Astrocyte of the spinal cord (primary cell): ENCODE measurements around the gene TAPT1.

Source experiments
- DNase-seq: peaks from one replicate; pipeline ENCODE4 v3.0.0; 2011; ENCODE audit warnings: low read depth, low spot score
- H3K4me3 ChIP-seq: 2 replicates; pipeline ENCODE4 v1.5.1; 2011; ENCODE audit warnings: low read depth, mild to moderate bottlenecking, low read length, moderate library complexity
- CTCF ChIP-seq: IDR thresholded peaks from 2 replicates; pipeline ENCODE4 v1.5.1; 2012; ENCODE audit warnings: low read depth, mild to moderate bottlenecking, low read length, inconsistent platforms
- in situ Hi-C: cut with HindIII; loops from 2 replicates; pipeline ENCODE4 v1.10.0; 2017; ENCODE audit warnings: low sequenced_read_pairs

The TAPT1 gene

GRCh38 chr4:16217300-16218051 lies 8.8 kb downstream of the TAPT1 start:
- in situ Hi-C loops: no loop called here
- H3K4me3 ChIP-seq: no peak overlapping the region
- DNase-seq: no peak
- TF ChIP-seq CTCF: no peak

- DNase-seq: no peak
- no peak for TF ChIP-seq CTCF
- no peak overlapping the region for H3K4me3 ChIP-seq
- in situ Hi-C loops: no loop called here
Observed at GRCh38 chr4:16213121-16213520, 13.2 kb downstream of the TAPT1 start.

GRCh38 chr4:16212138-16212782 lies 14.0 kb downstream of the TAPT1 start:
- DNase-seq: no peak
- no peak overlapping the region for H3K4me3 ChIP-seq
- in situ Hi-C loops: no loop called here
- TF ChIP-seq CTCF: no peak

- no peak for DNase-seq
- H3K4me3 ChIP-seq: no peak overlapping the region
- in situ Hi-C loops: no loop called here
- TF ChIP-seq CTCF: no peak
Observed at GRCh38 chr4:16207409-16207808, 18.9 kb downstream of the TAPT1 start.

- in situ Hi-C loops: no loop called here
- peak; percentile 53 for DNase-seq
- TF ChIP-seq CTCF: no peak
- H3K4me3 ChIP-seq: no peak overlapping the region
Observed at GRCh38 chr4:16206848-16207247, 19.4 kb downstream of the TAPT1 start.

- no peak overlapping the region for H3K4me3 ChIP-seq
- no peak for DNase-seq
- TF ChIP-seq CTCF: no peak
- in situ Hi-C loops: no loop called here
Observed at GRCh38 chr4:16206301-16206700, 20.0 kb downstream of the TAPT1 start.
